GDM1 (cell line): ENCODE results near the gene SDSL.

Source experiments
- DNase-seq: peaks from one replicate; lab custom pipeline; 2025; lab: John Stamatoyannopoulos, UW

Gene SDSL

GRCh38 chr12:113468365-113469223 is 46.4 kb downstream of the SDSL start:
- no peak for DNase-seq

GRCh38 chr12:113469224-113469948 is 47.2 kb downstream of the SDSL start:
- no peak for DNase-seq

- DNase-seq, result no peak
These were observed 48.0 kb downstream of the SDSL start for GRCh38 chr12:113469949-113470743.

- no peak for DNase-seq
These were observed 48.9 kb downstream of the SDSL start for GRCh38 chr12:113470871-113471618.

GRCh38 chr12:113471619-113472171 is 49.5 kb downstream of the SDSL start, which contains the start of gene LHX5:
Gene LHX5, minus strand, starts transcription at chr12:113471871. Its CDS starts 373 bp downstream, at chr12:113471498.
- no peak for DNase-seq

GRCh38 chr12:113472191-113473121 is 50.3 kb downstream of the SDSL start:
- no peak for DNase-seq

- no peak for DNase-seq
These were observed 51.2 kb downstream of the SDSL start for GRCh38 chr12:113473400-113473799.

- no peak for DNase-seq
These were observed 51.8 kb downstream of the SDSL start for GRCh38 chr12:113473942-113474341.

- DNase-seq, result no peak
These were observed 52.7 kb downstream of the SDSL start for GRCh38 chr12:113474635-113475436.

- DNase-seq, result no peak
These were observed 53.4 kb downstream of the SDSL start for GRCh38 chr12:113475451-113476175.

- no peak for DNase-seq
These were observed 54.2 kb downstream of the SDSL start for GRCh38 chr12:113476176-113476986.

GRCh38 chr12:113477171-113477841 is 55.1 kb downstream of the SDSL start:
- no peak for DNase-seq

- no peak for DNase-seq
These were observed 55.6 kb downstream of the SDSL start for GRCh38 chr12:113477842-113478215.

GRCh38 chr12:113478351-113479011 is 56.3 kb downstream of the SDSL start:
- DNase-seq, result no peak

- no peak for DNase-seq
These were observed 57.0 kb downstream of the SDSL start for GRCh38 chr12:113479216-113479589.

- DNase-seq, result no peak
These were observed 57.6 kb downstream of the SDSL start for GRCh38 chr12:113479590-113480335.
